IPS-18a (cell line): ENCODE measurements around the gene SLC13A3.

Experiments used
- H3K27ac ChIP-seq: one replicate; pipeline ENCODE4 v1.5.1; 2013; ENCODE audit warnings: low read length
- H3K27me3 ChIP-seq: one replicate; pipeline ENCODE4 v1.6.1; 2013; ENCODE audit warnings: mild to moderate bottlenecking, low read length; ENCODE audit not compliant: control insufficient read depth, insufficient read depth
- H3K36me3 ChIP-seq: one replicate; pipeline ENCODE4 v1.6.1; 2013; ENCODE audit warnings: low read depth, low read length; ENCODE audit not compliant: control insufficient read depth
- H3K4me1 ChIP-seq: one replicate; pipeline ENCODE4 v1.6.1; 2013; ENCODE audit warnings: low read depth, low read length; ENCODE audit not compliant: control insufficient read depth
- H3K4me3 ChIP-seq: one replicate; pipeline ENCODE4 v1.5.1; 2013; ENCODE audit warnings: low read length
- H3K9ac ChIP-seq: one replicate; pipeline ENCODE4 v1.6.1; 2013; ENCODE audit warnings: mild to moderate bottlenecking, low read length, moderate library complexity
- H3K9me3 ChIP-seq: one replicate; pipeline ENCODE4 v1.6.1; 2013; ENCODE audit warnings: low read depth, low read length; ENCODE audit not compliant: control insufficient read depth

Gene SLC13A3

DNA sequence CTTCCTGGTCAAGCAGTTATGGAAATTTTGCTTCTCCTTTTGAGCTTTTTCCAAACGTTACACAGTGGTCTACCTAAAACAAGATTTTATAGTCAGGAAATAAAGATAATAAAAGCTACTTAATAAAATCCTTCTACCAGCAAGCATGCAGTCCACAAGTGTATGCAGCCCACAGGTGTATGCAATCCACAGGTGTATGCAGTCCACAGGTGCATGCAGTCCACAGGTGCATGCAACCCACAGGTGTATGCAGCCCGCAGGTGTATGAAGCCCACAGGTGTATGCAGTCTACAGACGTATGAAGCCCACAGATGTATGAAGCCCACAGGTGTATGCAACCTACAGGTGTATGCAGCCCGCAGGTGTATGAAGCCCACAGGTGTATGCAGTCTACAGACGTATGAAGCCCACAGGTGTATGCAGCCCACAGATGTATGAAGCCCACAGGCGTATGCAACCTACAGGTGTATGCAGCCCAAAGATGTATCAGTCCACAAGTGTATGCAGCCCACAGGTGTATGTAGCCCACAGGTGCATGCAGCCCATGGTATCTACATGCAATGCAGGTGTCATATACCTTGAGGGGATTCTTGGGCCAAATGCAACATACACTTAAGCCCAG is 74.4 kb downstream of the SLC13A3 start:
- H3K9me3 ChIP-seq = no peaks in the 10 kb centered on the region
- no peak overlapping the region for H3K27ac ChIP-seq
- H3K36me3 ChIP-seq = no peaks in the 10 kb centered on the region
- H3K4me3 ChIP-seq = no peak overlapping the region
- H3K27me3 ChIP-seq = no peaks in the 10 kb centered on the region
- H3K9ac ChIP-seq = no peak overlapping the region
- no peaks in the 10 kb centered on the region for H3K4me1 ChIP-seq

DNA sequence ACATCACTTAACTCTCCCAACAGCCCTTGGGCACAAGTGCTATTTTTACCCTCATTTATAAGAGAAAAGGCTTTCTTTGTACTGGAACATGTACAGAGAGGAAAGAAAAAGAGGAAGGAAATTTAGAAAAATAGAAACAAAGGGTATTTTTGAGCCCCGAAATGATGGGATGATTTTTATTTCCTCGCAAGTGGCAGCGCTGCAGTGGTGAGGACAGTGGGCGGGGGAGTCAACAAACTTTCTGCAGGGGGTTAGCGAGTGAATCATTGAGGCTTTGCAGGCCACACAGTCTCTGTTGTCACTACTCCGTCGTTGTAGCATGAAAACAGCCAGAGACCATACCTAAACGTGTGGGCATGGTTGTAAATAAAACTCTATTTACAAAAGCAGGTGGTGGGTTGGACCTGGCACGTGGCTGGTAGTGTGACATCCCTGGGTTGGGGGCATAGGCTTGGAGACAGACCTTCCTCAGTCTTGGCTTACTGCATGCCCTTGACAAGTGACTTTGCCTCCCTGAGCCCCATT is 75.3 kb downstream of the SLC13A3 start:
- Histone ChIP-seq H3K9me3 (no peaks in the 10 kb centered on the region), H3K36me3 (no peaks in the 10 kb centered on the region), H3K27ac (no peak overlapping the region), H3K9ac (no peak overlapping the region), H3K4me3 (no peak overlapping the region), H3K27me3 (no peaks in the 10 kb centered on the region), H3K4me1 (no peaks in the 10 kb centered on the region)

- Histone ChIP-seq H3K9me3 (no peaks in the 10 kb centered on the region), H3K27me3 (no peaks in the 10 kb centered on the region), H3K36me3 (no peaks in the 10 kb centered on the region), H3K4me3 (no peak overlapping the region), H3K4me1 (no peaks in the 10 kb centered on the region), H3K9ac (no peak overlapping the region), H3K27ac (no peak overlapping the region)
These were observed 75.9 kb downstream of the SLC13A3 start for GRCh38 chr20:46575394-46575793.

GRCh38 chr20:46573788-46574584 is 77.3 kb downstream of the SLC13A3 start:
- Histone ChIP-seq H3K4me1 (no peaks in the 10 kb centered on the region), H3K9me3 (no peaks in the 10 kb centered on the region), H3K36me3 (no peaks in the 10 kb centered on the region), H3K4me3 (no peak overlapping the region), H3K27me3 (no peaks in the 10 kb centered on the region), H3K27ac (no peak overlapping the region), H3K9ac (no peak overlapping the region)

DNA sequence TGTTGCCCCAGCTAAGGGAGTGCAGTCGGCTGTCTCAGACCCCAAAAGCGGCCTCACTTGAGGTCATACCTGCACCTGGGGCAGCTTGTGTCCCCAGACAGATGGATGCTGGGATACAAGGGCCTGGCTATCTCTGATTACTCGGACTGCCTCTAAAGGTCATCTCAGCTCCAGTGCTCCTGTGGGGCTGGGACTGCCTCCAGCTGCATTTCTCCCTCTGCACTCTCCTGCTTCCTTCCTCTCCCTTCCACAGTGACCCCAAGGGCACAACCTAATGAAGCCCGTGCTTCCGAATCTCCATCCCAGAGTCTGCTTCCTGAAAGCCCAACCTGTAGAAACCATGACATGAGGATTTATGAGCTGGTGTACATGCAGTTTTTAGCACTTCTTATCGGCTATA is 78.0 kb downstream of the SLC13A3 start:
- Histone ChIP-seq H3K27me3 (no peaks in the 10 kb centered on the region), H3K4me1 (no peaks in the 10 kb centered on the region), H3K9ac (no peak overlapping the region), H3K36me3 (no peaks in the 10 kb centered on the region), H3K4me3 (no peak overlapping the region), H3K27ac (no peak overlapping the region), H3K9me3 (no peaks in the 10 kb centered on the region)

DNA sequence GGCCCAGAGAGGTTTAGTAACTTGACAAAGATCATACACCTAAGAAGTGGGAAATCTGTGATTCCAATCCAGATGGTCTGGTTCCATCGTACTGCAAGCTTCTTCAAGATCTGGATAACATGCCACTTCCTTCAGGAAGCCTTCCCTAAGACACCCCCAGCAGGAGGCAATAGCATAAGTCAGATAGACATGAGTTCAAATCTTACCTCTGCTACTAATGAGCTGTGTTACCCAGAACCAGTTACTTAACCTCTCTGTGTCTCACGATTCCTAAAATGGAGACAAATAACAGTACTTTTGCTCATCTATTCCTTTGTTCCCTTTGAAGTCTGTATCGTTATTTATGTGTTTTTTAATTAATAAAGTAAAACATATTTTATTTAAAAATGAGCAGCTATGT is 78.5 kb downstream of the SLC13A3 start:
- Histone ChIP-seq H3K36me3 (no peaks in the 10 kb centered on the region), H3K27me3 (no peaks in the 10 kb centered on the region), H3K4me1 (no peaks in the 10 kb centered on the region), H3K27ac (no peak overlapping the region), H3K9ac (no peak overlapping the region), H3K9me3 (no peaks in the 10 kb centered on the region), H3K4me3 (no peak overlapping the region)

DNA sequence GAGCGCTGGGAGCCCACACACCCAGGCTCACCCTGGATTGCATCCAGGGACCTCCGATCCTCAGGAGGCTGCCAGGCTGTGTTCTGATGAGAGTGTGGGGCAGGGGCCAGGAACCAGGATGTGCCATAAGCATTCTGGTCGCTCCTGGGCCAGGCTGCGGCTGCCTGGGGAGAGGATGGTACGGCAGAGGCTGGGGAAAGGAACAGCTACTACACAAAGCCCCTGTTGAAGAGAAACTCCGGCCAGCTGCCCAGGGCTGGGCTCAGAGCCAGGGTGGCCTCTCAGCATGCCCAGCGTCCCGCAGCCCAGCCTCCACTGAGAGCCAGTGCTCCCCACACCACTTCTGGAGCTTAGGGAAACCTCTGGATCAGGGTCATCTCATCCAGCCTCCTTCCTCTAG is 79.1 kb downstream of the SLC13A3 start:
- no peaks in the 10 kb centered on the region for H3K27me3 ChIP-seq
- H3K9me3 ChIP-seq = no peaks in the 10 kb centered on the region
- no peaks in the 10 kb centered on the region for H3K36me3 ChIP-seq
- no peak overlapping the region for H3K4me3 ChIP-seq
- no peaks in the 10 kb centered on the region for H3K4me1 ChIP-seq
- no peak overlapping the region for H3K27ac ChIP-seq
- no peak overlapping the region for H3K9ac ChIP-seq

- H3K9me3 ChIP-seq = no peaks in the 10 kb centered on the region
- H3K4me1 ChIP-seq = no peaks in the 10 kb centered on the region
- no peak overlapping the region for H3K27ac ChIP-seq
- H3K9ac ChIP-seq = no peak overlapping the region
- H3K27me3 ChIP-seq = no peaks in the 10 kb centered on the region
- no peak overlapping the region for H3K4me3 ChIP-seq
- no peaks in the 10 kb centered on the region for H3K36me3 ChIP-seq
These were observed 79.8 kb downstream of the SLC13A3 start for GRCh38 chr20:46571418-46571817.

GRCh38 chr20:46570956-46571355 is 80.3 kb downstream of the SLC13A3 start:
- Histone ChIP-seq H3K36me3 (no peaks in the 10 kb centered on the region), H3K27me3 (no peaks in the 10 kb centered on the region), H3K4me1 (no peaks in the 10 kb centered on the region), H3K27ac (no peak overlapping the region), H3K9ac (no peak overlapping the region), H3K9me3 (no peaks in the 10 kb centered on the region), H3K4me3 (no peak overlapping the region)

GRCh38 chr20:46569961-46570360 is 81.3 kb downstream of the SLC13A3 start:
- no peaks in the 10 kb centered on the region for H3K9me3 ChIP-seq
- no peak overlapping the region for H3K9ac ChIP-seq
- H3K36me3 ChIP-seq = no peaks in the 10 kb centered on the region
- H3K27ac ChIP-seq = no peak overlapping the region
- H3K4me3 ChIP-seq = no peak overlapping the region
- no peaks in the 10 kb centered on the region for H3K4me1 ChIP-seq
- no peaks in the 10 kb centered on the region for H3K27me3 ChIP-seq

- Histone ChIP-seq H3K27me3 (no peaks in the 10 kb centered on the region), H3K9ac (no peak overlapping the region), H3K27ac (no peak overlapping the region), H3K36me3 (no peaks in the 10 kb centered on the region), H3K4me1 (no peaks in the 10 kb centered on the region), H3K4me3 (no peak overlapping the region), H3K9me3 (no peaks in the 10 kb centered on the region)
These were observed 82.6 kb downstream of the SLC13A3 start for GRCh38 chr20:46568570-46569129.
